Measurements from ENCODE around the gene ENTPD2.
"Not testable (repeated sequence)": the region's sequence is repeated elsewhere in the genome, so short reads cannot be mapped to it uniquely, and the experiment has no call there.

Gene ENTPD2

DNA sequence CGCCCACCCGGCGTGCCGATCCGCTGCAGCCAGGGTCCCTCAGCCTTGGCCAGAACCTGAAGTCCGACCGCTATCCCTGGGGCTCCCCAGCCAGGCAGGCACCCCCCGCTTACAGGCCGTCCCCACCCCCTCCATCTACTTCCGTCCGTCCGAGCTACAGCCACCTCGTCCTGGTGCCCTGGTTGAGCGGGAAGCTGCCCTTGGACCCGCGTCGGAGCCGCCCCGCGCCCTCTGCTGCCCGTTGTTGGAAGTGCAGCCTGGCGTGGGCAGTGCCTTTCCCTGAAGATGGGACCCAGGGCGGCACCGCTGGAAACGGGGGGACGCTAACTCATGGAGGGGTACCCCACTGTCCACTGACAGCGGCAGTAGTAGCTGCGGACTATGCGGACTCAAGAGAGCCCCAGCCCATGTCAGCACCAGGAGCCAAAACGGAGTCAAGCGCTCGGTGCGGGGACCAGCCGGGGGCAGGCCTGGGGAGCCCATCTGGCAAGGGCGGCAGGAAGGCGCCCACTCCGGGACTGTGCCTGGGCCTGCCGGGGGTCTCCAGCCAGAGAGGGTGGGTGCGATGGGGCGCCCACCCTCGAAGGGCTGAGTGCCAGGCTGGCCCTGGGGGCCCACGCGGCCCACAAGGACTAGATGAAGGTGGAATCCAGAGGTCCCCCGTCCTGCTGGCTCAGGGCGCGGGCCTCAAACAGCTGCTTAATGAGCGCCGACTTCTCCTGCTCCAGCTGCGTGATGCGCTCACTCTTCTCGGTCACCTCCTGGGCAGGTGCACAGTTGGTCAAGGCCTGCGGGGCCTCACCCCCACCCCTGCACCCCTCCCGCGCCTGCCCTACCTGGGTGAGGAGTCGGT lies 10.4 kb upstream of the ENTPD2 start:
- peak; percentile 60 for DNase-seq (ENCODE audit: low read depth)

DNA sequence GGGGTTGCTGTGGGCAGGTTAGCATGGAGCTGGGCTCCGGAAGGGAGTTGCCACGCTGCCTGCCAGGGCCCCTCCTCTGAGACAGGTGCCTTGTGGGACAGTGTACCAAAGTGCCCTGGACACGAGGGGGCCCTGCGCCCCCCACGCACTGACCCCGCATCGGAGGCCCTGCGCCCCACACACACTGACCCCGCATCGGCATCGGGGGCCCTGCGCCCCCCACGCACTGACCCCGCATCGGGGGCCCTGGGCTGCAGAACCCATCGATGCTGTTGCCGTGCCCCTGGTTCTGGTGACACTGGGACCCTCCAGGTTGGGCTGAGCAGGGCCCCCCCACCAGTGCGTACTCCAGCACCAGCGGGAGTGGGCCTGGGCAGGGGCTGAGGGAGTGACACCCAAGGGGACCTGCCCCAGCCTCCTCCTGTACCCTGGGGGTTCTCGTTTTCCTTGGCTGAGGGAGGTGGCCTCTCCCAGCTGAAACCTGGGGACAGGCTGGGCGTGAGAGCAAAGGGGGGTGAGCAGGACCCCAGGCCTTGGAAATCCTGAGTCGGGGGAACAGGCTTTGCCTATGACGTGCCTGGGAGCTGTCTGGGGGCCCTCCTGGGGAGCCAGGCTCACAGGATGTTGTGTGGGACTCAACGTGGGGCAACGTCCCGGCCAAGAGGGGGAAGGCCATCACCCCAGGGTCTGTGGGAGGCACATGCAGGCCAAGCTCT lies 9.6 kb upstream of the ENTPD2 start:
- no peak for DNase-seq (ENCODE audit: low read depth)

DNA sequence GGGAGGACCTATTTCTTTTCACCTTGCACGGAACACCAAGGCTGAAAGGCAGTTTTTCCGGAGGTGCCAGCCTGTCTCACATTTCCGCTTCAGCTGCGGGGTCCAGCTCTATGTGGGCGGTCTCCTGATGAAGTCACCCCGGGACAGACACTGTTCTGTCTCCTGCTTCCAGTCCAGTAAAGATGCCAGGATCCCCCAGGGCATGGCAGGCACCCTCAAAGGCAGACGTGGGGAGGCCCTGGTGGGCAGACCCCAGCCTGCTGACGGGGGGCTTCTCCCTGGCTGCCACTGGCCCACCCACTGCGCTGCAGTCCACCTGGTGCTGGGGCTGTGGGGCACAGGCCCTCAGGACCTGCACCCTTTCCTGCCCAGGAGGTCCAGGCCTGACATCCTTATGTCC lies 8.9 kb upstream of the ENTPD2 start:
- DNase-seq (ENCODE audit: low read depth): not testable (repeated sequence)

DNA sequence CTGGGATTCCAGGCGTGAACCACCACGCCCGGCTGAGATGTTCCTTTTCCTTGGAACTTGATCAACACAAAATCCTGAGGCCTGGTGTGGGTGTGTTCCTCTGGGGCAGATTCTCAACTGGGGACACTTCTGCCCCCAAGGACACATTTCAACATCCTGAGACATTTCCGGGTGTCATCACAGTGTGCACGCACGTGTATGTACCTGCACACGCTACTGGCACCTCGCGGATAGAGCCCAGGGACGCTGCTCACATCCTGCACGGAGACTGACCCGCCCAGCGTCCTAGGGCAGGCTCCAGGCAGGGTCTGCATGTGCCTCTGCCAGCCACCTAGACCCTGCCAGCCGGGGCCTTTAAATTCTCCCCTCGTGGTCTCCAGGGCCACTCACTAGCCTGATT lies 8.5 kb upstream of the ENTPD2 start:
- no peak for DNase-seq (ENCODE audit: low read depth)

DNA sequence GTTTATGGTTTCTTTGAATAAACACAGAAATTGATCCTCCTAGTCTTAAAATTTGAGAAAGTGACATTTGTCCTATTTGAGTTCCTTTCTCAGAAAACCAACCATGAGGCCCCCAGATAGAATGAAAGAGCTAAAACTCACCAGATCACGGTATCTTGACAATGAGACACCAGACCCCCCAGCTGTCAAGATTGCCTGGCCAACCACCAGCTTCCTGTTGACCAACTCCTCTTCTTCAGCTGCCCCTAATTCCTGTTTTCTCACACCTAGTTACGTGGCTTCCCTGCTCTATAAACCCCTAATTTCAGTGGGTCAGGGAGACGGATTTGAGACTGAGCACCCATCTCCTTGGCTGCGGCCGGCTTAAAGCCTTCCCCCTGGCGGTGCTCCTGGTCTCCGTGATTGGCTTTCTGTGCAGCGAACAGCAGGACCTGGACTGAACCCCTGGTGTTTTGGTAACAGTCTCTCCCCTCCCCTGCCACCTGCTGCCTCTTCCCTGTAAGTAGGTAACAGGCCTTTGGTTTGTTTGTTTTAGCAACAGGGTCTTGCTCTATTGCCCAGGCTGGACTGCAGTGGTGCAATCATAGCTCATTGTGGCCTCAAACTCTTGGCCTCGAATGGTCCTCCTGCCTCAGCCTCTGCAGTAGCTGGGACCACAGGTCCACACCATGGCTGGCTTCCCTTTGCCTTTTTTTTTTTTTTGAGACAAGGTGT lies 4.8 kb upstream of the ENTPD2 start:
- DNase-seq (ENCODE audit: low read depth): no peak

DNA sequence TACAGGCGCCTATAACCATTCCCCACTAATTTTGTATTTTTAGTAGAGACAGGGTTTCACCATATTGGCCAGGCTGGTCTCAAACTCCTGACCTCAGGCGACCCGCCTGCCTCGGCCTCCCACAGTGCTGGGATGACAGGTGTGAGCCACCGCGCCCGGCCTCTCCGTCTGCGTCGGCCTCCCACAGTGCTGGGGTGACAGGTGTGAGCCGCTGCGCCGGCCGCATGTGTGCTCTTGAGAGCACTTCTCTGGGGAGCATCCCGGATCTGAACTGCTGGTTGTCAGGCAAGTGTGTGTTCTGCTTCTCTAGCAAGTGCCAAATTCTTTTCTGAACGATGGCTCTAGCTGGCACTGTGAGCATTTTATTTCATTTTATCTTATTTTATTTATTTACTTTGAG lies 3.7 kb upstream of the ENTPD2 start:
- DNase-seq (ENCODE audit: low read depth): no peak

DNA sequence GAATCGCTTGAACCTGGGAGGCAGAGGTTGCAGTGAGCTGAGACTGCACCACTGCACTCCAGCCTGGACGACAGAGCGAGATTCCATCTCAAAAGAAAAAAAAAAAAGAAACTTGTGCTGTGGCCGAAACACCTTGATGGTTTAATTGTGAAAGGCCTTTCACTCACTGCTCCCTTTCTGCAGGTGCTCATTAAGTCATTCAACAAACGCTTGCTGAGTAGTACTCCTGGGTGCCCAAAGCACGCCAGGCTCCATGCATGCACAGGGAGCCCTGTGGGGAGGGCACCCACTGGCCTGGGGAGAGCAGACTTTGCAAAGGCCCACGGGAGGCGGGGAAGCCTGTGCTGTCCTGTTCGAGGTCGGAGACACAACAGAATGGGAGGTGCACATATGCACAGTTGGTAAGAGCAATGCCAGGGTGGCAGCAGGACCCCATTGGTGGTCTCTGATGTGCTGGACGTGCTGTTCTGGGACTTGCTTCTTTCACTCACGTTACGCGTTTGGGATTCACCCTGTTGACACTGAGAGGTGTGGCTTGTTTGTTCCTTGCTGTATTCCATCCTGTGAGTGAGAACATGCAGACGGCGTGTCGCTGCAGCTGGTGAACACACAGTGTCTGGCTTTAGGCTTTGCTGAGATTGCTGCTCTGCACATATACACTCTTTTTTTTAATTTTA lies 3.0 kb upstream of the ENTPD2 start:
- no peak for DNase-seq (ENCODE audit: low read depth)

DNA sequence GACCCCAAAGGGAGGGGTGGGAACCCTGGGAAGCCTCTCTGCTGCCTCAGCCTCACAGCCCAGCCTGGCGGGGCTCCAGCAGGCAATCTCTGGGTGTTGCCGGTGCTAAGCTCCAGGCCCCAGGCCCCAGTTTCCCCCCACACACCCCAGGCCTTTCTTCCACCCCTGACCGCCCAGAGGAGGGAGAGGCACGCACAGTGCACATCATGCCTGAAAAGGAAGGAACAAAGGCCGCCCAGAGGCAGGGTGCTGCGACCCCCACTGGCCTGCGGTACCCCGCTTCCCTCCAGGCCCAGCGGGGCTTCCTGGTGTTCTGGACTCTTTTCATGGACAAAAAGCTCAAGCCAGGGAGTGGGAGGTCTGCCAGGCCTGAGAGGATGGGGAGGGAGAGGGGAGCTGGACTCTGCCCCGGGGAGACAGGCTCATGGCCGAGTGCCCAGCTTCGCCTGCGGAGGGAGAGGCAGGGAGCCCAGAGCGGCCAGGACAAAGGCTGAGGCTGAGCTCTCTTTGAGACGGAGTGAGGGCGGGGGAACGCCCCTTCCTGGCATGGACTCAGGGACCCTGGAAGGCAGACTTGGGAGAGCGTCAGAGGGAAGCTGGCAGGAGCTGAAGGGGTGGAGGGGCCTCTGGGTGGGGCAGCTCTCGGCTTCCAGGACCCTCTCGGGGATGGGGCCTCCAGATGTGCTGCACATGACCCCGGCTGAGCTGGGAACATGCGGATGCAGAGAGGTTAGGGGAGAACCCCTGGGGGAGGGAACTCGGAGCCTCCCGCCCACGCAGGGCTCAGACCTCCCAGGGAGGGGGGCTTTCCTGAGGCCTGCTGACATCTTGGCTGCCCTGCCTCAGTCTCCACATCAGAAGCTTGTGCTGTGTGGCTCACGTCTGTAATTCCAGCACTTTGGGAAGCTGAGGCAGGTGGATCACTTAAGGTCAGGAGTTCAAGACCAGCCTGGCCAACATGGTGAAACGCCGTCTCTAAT lies 1.8 kb upstream of the ENTPD2 start:
- DNase-seq (ENCODE audit: low read depth): no peak

DNA sequence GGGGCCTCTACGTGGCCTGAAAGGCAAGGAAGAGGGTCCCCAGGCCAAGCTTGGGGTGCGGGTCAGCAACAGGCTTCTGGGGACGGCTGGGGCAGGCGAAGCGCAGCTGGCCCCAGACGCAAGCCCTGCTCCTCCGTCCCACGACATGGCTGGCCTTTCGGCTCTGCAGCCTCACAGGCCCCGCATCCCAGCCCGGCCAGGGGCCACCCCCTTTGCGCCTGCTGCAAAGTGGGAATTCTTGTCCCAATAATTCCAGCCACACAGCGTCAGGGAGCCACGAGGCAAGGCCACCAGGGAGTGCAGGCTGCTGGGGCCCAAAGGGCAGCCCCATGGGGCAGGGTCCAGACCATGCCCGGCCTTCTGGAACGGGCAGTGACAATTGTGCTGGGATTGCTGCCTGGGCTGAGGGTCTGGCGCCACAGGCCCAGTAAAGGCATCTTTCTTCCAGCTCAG lies 1.1 kb upstream of the ENTPD2 start:
- DNase-seq (ENCODE audit: low read depth): no peak

DNA sequence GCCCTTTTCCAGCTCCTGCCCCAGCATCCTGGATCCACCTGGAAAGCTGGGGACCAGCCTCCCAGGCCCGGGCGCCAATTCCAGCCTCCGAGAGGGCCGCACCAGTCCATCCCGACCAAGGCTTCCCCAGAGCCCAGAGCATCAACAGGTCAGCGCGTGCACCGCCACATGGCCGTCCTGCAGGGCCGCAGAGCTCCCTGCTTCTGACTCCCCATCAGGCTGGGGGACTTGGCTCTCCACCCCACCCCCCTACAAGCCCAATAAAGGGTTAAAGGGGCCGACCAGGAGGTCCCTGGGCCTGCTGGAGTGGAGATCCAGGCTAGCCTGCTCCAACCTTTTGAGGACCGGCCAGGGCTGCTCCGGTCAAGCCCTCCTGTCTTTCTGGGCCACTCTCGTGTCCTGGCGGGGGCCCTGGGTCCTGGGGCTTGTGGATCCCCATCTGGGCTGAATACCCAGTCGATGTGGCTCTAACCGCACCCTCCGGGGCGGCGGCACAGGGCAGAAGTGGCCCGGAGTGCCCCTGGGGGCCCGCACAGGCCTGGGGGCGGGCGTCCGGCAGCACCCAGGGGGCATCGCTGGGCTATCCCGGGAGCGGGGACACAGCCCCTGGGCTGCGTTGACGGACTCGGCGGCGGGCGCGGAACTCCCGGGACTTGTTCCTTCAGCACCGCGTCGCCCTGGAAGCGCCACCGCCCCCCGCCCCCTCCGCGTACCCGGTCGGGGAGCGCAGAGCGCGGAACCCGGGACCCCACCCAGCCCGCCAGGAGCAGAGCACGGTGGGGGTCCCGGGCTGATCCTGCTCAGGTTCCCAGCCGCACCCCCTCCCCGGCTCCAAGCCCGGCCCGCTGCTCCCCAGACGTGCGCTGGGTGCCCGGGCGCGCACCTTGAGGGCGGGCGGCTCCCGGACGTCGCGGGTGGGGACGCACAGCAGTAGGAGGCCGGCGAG lies 590 bp downstream of the ENTPD2 start:
- DNase-seq (ENCODE audit: low read depth): no peak

DNA sequence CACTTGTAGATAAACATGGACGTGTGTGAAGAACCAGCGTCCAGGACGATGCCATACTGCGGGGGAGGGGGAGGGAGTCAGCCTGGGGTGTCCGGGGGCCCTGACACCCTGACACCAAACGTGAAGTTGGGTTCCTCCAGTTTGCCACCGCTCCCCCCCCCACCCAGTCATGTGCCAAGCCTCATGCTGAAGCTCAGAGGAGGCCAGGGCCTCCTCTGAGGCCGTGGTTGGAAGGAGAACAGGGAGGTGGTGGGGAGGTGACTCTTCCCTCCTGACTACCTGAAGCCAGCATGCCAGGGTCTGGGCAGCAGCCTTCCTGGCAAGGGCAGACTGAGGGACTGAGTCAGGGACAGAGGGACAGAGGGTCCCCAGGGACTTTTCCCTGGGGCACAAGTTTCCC lies 1.6 kb downstream of the ENTPD2 start:
- no peak for DNase-seq (ENCODE audit: low read depth)

DNA sequence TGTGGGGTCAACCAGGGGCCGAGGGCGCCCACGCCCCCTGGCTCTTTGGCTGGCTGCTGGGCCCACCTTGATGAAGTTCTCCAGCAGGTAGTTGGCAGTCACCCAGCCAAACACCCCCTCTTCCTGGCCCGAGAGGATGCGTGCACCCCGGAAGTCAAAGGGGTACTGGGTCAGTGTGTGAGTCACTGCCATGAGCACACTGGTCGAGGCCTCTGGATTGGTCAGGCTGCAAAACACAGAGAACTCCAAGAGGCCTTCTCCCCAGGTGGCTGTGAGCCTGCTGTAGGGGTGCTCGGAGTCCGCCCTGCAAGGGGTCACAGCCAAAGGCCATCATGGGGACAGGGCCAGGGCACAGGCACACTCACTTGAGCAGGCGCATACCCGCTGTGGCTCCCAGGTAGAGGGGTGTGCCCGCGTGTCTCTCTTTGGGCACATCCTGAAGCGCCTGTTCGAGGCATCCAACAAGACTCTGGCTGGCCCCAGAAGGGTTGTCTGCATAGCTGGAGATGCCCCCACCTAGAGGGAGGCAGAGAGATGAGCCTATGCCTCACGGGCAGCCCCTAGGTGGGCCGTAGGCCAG lies 2.6 kb downstream of the ENTPD2 start:
- no peak for DNase-seq (ENCODE audit: low read depth)

DNA sequence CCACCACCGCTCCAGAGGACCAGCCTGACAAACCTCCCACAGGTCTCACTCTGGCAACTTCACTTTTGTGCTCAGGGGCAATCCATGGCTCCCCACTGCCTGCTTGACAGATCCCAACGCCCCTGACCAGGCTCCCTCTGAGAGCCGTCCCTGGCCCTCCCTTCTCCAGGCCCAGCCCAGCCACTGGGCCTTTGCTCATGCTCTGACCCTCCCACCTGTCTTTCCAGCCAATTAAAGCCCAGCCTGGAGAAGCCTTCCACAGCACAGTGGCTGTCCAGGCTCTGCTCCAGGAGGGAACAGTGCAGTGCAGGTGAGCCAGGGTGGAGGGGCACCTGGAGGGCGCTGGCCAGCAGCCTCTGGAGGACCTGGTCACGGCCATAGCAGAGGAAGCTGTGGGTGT lies 3.3 kb downstream of the ENTPD2 start:
- no peak for DNase-seq (ENCODE audit: low read depth)

DNA sequence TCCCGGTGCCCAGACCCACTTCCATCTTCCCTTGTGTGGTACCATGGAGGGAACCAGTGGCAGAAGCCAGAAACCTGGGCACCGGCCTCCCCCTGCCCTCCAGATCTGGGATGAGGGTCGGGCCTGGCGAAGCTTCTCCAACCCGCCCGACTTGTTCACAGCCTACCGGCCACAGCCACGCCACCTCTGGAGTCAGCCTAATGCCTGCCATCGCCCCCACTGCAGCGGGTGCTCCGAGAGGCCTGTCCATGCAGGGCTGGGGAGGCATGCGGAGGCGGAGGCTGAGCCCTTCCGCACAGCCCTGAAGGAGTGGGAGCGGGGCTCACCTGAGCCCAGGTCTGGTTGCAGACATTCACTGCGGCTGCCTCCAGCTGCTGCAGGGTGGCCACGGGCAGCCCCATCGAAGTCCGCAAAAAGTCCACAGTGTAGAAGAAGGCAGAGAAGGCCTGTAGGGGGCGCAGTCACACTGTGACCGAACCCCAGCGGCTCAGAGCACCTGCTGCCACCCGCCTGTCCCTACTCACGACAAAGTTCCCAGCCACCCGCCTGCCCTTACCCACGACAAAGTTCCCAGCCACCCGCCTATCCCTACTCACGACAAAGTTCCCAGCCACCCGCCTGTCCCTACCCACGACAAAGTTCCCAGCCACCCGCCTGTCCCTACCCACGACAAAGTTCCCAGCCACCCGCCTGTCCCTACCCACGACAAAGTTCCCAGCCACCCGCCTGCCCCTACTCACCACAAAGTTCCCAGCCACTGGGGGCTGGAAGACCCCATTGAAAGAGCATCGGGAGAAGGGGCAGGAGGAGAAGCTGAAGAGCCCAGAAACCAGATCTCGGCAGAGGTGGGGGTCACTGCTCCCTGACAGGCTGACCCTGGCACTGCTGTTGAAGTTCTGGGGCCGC lies 4.1 kb downstream of the ENTPD2 start:
- DNase-seq (ENCODE audit: low read depth): peak; percentile 47

DNA sequence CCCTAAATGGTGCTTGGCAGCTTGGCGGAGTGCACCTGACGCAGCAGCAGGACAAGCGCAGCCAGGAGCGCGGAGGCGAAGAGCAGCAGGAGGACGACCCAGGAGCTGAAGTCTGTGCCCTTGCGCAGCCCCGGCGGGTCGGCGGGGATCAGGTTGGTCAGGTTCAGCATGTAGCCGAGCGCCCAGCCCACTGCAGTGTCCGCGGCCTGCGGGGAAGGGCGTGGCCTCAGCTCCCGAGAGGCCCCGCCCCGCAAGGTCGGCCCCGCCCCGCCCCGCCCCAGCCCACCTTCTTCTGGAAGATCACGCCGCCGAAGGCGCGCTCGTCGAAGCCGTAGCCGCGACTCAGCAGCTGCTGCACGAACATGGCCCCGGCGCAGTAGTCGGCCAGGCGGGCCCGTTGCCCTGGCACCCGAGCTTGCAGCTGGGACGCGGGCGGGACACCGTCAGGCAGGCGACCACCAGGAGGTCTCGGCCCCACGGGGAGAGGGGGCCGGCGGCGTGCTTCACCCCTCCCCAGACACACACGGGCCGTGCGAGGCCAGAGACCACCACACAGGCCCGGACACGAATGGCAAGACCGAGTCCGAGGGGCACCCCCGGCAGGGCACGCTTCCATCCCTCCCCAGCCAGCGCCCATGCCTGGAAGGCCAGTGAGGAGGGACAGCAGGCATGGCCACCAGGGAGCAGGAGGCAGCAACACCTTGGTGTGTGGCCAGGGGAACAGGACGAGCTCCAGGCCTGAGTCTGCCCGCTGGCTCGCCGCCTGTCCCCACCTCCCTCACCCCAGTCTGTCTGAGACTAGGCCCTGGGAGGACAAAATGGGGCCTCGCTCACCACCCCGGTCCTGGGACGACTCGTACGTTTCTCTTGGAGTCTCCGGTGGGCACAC lies 5.0 kb downstream of the ENTPD2 start:
- no peak for DNase-seq (ENCODE audit: low read depth)

DNA sequence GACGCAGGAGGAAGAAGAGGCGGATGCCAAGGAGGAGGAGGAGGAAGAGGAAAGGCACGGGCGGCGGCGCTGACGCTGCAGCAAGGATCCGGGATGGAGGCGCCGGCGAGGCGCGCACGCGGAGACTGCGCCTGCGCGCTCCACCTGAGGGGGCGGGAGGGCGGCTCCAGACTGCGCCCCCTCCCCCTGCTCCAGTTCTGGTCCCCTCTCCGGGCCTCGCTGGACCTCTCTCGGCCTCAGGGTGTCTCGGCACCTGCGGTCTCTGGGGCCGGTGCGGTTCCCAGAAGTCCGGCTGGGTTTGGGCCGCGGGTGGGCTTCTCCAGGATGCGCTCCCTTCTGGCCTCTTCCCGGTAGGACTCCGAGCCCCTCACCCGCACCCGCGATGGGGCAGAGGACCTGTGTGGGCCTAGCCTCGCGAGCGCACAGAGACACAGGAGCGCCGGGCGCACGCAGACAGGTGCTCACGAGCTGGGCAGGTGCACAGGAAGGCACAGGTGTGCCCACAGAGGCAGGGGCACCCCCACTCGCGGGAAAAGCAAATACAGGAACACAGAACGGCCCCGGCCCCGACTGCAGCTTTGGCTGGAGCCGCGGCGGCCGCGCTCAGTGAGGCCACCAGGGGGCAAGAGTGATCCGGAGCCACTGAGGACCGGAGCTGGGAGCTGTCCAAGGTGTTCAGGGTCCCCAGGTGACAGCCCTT lies 7.6 kb downstream of the ENTPD2 start, which contains the start of gene NPDC1:
Gene NPDC1 (minus strand): TSS at position 90 of the 700 bp plus-strand sequence. CDS start 188 bp downstream, outside the sequence.
- peak; percentile 69 for DNase-seq (ENCODE audit: low read depth)

Data from activated T-cell treated with anti-CD3 and anti-CD28 coated beads for 1 hour (primary cell).